Measurements from ENCODE around the gene LRCH4. TPM values are rescaled to one million over a fixed set of nuclear protein-coding genes. Genes with fewer than 3 reads are reported as not detected.

The LRCH4 gene
- total RNA-seq, 4 donors from 2014 or later = 115 to 508 (median 151) TPM

DNA sequence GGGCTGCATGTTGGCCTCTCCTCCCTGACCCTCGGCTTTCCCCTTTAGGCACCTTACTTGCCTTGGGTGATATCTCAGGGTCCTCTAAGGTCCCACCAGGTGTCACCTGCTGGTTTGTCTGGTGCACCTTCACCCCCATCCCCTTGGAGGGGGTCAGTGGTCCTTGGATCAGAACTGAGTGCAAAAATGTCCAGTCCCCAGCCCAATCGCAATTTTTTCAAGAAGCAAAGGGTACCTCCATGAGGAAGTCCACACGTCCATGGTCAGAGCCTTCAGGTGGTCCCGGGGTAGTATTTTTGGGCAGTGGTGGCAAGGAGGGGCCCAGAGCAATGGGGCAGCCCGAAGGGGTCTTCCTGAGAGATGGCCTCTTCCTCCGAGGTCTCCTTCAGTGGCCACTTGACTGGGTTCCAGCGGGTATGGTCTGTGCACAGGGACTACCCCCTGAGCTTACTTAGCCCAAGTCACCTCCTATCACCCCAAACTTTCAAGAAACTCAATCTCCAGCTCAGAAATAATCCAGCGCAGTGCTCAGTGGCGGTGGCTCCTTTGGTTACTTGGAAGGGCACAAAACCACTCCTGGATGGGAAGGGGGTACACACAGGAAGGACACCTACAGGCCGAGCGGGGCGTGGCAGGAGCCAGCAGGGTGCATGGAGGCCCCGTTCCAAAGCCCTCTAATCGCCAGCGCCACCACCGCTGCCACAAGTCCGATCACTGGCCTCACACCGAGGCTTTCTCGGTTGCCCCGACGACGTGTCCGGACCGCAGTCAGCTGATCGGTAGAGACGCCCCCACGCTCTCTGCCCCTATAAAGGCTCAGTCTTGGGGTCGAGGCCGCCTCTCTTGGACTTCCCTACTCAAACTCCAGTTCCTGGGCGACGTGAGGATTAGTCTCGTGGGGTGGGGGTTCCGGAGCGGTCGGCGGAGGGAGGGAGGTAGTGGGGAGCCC, 16.8 kb downstream of the LRCH4 start:
- Histone ChIP-seq H3K9me3 (no peaks in the 10 kb centered on the region), H3K27me3 (peaks cover 8% of the 10 kb centered on the region), H3K27ac (peak overlapping the region; percentile 38 to 58 (median 44)), H3K36me3 (no peaks in the 10 kb centered on the region), H3K4me3 (peak overlapping the region in 2 of 4 donors; percentile 37 to 38), H3K4me1 (peaks cover 12 to 35% (median 27%) of the 10 kb centered on the region in 4 donors)
- in situ Hi-C loops (cut with MboI; ENCODE audit: low pct_ligation_motif_present in 1 of 4, low pct_unique_long_range_greater_than_20kb in 1 of 4, low sequenced_read_pairs in 3 of 4) (no loop called here), intact Hi-C loops (cut with DNase I; ENCODE audit: low total_unique reads) (loop anchor here (5.0 kb wide), 1 partner anchor 123 kb away; the partner anchor contains the start of gene GIGYF1)
- TF ChIP-seq POLR2A (IDR thresholded peaks at IDR 0.05) = no peak
- TF ChIP-seq, protein P1, sequence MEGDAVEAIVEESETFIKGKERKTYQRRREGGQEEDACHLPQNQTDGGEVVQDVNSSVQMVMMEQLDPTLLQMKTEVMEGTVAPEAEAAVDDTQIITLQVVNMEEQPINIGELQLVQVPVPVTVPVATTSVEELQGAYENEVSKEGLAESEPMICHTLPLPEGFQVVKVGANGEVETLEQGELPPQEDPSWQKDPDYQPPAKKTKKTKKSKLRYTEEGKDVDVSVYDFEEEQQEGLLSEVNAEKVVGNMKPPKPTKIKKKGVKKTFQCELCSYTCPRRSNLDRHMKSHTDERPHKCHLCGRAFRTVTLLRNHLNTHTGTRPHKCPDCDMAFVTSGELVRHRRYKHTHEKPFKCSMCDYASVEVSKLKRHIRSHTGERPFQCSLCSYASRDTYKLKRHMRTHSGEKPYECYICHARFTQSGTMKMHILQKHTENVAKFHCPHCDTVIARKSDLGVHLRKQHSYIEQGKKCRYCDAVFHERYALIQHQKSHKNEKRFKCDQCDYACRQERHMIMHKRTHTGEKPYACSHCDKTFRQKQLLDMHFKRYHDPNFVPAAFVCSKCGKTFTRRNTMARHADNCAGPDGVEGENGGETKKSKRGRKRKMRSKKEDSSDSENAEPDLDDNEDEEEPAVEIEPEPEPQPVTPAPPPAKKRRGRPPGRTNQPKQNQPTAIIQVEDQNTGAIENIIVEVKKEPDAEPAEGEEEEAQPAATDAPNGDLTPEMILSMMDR (IDR thresholded peaks at IDR 0.05) = peak; percentile 39 to 52 (median 43)
- TF ChIP-seq POLR2AphosphoS5 (IDR thresholded peaks at IDR 0.05) = peak in 1 of 3 donors; percentile 62
- no peak for TF ChIP-seq EP300 (IDR thresholded peaks at IDR 0.05; ENCODE audit: low read depth)
- WGBS, 2 donors (ENCODE audit: low coverage in 1 of 2) = 26% methylated on average over 29 of the region's 36 CpGs; no CpG with 5 or more reads in 1 of the 2 donors
- peak; percentile 74 for DNase-seq

GRCh38 chr7:100568176-100568895, 17.6 kb downstream of the LRCH4 start:
- Histone ChIP-seq H3K36me3 (no peaks in the 10 kb centered on the region), H3K27me3 (peaks cover 8% of the 10 kb centered on the region), H3K9me3 (no peaks in the 10 kb centered on the region), H3K4me3 (no peak overlapping the region), H3K4me1 (peaks cover 12 to 35% (median 27%) of the 10 kb centered on the region in 4 donors), H3K27ac (peak overlapping the region in 1 of 4 donors; percentile 37)
- intact Hi-C loops (cut with DNase I; ENCODE audit: low total_unique reads) (loop anchor here (5.0 kb wide), 1 partner anchor 124 kb away; the partner anchor contains the start of gene GIGYF1), in situ Hi-C loops (cut with MboI; ENCODE audit: low pct_ligation_motif_present in 1 of 4, low pct_unique_long_range_greater_than_20kb in 1 of 4, low sequenced_read_pairs in 3 of 4) (no loop called here)
- peak; percentile 53 for DNase-seq
- TF ChIP-seq POLR2A (IDR thresholded peaks at IDR 0.05) (no peak), POLR2AphosphoS5 (IDR thresholded peaks at IDR 0.05) (peak in 2 of 3 donors; percentile 9 to 39)
- 58% methylated on average over 10 of the region's 11 CpGs; no CpG with 5 or more reads in 1 of the 2 donors for WGBS, 2 donors (ENCODE audit: low coverage in 1 of 2)

DNA sequence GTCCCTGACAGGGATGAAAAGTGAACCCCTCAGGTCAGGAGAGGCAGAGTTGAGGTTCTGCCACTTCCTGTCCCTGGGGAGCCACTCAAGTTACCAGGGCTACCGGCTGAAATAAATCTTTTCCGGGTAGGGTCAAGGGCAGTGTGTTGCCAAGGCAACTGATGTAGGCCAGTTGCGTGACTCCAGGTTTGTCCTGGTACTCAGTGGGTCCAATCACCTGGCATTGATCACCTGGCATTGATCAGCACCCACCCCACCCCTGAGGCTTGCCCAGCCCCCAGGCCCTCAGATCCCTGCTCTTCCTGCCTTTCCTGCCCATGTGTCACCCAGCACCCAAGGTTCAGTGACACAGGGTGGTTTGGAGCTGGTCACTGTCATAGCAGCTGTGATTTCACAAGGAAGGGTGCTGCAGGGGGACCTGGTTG, 18.2 kb downstream of the LRCH4 start:
- no peak for DNase-seq
- intact Hi-C loops (cut with DNase I; ENCODE audit: low total_unique reads) (loop anchor here (5.0 kb wide), 1 partner anchor 125 kb away; the partner anchor contains the start of gene GIGYF1), in situ Hi-C loops (cut with MboI; ENCODE audit: low pct_ligation_motif_present in 1 of 4, low pct_unique_long_range_greater_than_20kb in 1 of 4, low sequenced_read_pairs in 3 of 4) (no loop called here)
- H3K27ac ChIP-seq = peak overlapping the region in 1 of 4 donors; percentile 37
- TF ChIP-seq POLR2AphosphoS5 (IDR thresholded peaks at IDR 0.05) (no peak), EP300 (IDR thresholded peaks at IDR 0.05; ENCODE audit: low read depth) (no peak), POLR2A (IDR thresholded peaks at IDR 0.05) (no peak)
- TF ChIP-seq, protein P1 (IDR thresholded peaks at IDR 0.05) = no peak
- no peaks in the 10 kb centered on the region for H3K9me3 ChIP-seq
- WGBS, 2 donors (ENCODE audit: low coverage in 1 of 2) = 62% methylated on average over 3 of the region's 3 CpGs; no CpG with 5 or more reads in 1 of the 2 donors
- H3K27me3 ChIP-seq = peaks cover 8% of the 10 kb centered on the region
- peaks cover 12 to 35% (median 27%) of the 10 kb centered on the region in 4 donors for H3K4me1 ChIP-seq
- H3K36me3 ChIP-seq = peaks cover 0 to 3% (median 0%) of the 10 kb centered on the region in 4 donors
- H3K4me3 ChIP-seq = no peak overlapping the region

- peaks cover 8% of the 10 kb centered on the region for H3K27me3 ChIP-seq
- H3K4me3 ChIP-seq = no peak overlapping the region
- 79% methylated on average over 12 of the region's 12 CpGs; no CpG with 5 or more reads in 1 of the 2 donors for WGBS, 2 donors (ENCODE audit: low coverage in 1 of 2)
- peaks cover 12 to 35% (median 27%) of the 10 kb centered on the region in 4 donors for H3K4me1 ChIP-seq
- no peaks in the 10 kb centered on the region for H3K9me3 ChIP-seq
- intact Hi-C loops (cut with DNase I; ENCODE audit: low total_unique reads) = loop anchor here (5.0 kb wide), 1 partner anchor 125 kb away; the partner anchor contains the start of gene GIGYF1
- H3K36me3 ChIP-seq = peaks cover 0 to 8% (median 0%) of the 10 kb centered on the region in 4 donors
- TF ChIP-seq EP300 (IDR thresholded peaks at IDR 0.05; ENCODE audit: low read depth) (no peak), POLR2AphosphoS5 (IDR thresholded peaks at IDR 0.05) (no peak)
- TF ChIP-seq, protein P1 (IDR thresholded peaks at IDR 0.05) = no peak
- DNase-seq = no peak
- peak overlapping the region in 1 of 4 donors; percentile 37 for H3K27ac ChIP-seq
- in situ Hi-C loops (cut with MboI; ENCODE audit: low pct_ligation_motif_present in 1 of 4, low pct_unique_long_range_greater_than_20kb in 1 of 4, low sequenced_read_pairs in 3 of 4) = no loop called here
These were observed 18.7 kb downstream of the LRCH4 start for GRCh38 chr7:100567031-100567730.

Measured in transverse colon (tissue), 4 donors.